Ishikawa (cell line): ENCODE measurements around the gene SH3BGRL.

ENCODE experiments used
- EP300 ChIP-seq: IDR thresholded peaks from 2 replicates; pipeline ENCODE4 v1.6.1; 2012; ENCODE audit warnings: borderline replicate concordance
- FOXM1 ChIP-seq: IDR thresholded peaks from 2 replicates; pipeline ENCODE4 v1.6.1; 2012; ENCODE audit warnings: low read depth, borderline replicate concordance
- RAD21 ChIP-seq: IDR thresholded peaks from 2 replicates; pipeline ENCODE4 v1.6.1; 2012; ENCODE audit warnings: low read depth
- TAF1 ChIP-seq: IDR thresholded peaks from 2 replicates; pipeline ENCODE4 v1.6.1; 2012; ENCODE audit warnings: low read depth, mild to moderate bottlenecking
- TCF12 ChIP-seq: IDR thresholded peaks from 2 replicates; pipeline ENCODE4 v1.6.1; 2012; ENCODE audit warnings: low read depth
- TEAD4 ChIP-seq: IDR thresholded peaks from 2 replicates; pipeline ENCODE4 v1.6.1; 2012
- TF ChIP-seq, protein P1 (sequence below): IDR thresholded peaks from 2 replicates; pipeline ENCODE4 v1.6.1; 2012
- TF ChIP-seq, protein P2 (sequence below): IDR thresholded peaks from 2 replicates; pipeline ENCODE4 v1.6.1; 2012

DNA sequence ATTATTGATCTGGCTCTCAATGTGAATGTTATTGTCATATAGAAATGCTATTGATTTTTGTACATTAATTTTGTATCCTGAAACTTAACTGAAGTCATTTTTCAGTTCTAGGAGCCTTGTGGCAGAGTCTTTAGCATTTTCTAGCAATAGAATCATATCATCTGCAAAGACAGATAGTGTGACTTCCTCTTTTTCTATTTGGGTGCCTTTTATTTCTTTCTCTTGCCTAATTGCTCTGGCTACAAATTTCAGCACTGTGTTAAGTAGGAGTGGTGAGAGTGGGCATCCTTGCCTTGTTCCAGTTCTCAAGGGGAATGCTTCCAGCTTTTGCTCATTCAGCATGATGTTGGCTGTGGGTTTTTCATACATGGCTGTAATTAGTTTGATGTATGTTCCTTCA lies 102.7 kb downstream of the SH3BGRL start:
- no peak for TF ChIP-seq FOXM1
- no peak for TF ChIP-seq TAF1
- no peak for TF ChIP-seq TEAD4
- no peak for TF ChIP-seq RAD21
- TF ChIP-seq, protein P1, sequence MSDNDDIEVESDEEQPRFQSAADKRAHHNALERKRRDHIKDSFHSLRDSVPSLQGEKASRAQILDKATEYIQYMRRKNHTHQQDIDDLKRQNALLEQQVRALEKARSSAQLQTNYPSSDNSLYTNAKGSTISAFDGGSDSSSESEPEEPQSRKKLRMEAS, result no peak
- TF ChIP-seq EP300, result no peak
- TF ChIP-seq TCF12, result no peak
- TF ChIP-seq, protein P2, sequence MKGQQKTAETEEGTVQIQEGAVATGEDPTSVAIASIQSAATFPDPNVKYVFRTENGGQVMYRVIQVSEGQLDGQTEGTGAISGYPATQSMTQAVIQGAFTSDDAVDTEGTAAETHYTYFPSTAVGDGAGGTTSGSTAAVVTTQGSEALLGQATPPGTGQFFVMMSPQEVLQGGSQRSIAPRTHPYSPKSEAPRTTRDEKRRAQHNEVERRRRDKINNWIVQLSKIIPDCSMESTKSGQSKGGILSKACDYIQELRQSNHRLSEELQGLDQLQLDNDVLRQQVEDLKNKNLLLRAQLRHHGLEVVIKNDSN, result no peak
